BE2C (cell line): ENCODE measurements around the gene ADCY2.

Experiments used
- DNase-seq: peaks from one replicate; pipeline ENCODE4 v3.0.0-alpha.2; 2020
- H3K27me3 ChIP-seq: fragments of 250-450 bp; sonication (Bioruptor Pico); 2 replicates; pipeline ENCODE4 v1.5.1; 2020; ENCODE audit warnings: mild to moderate bottlenecking
- H3K36me3 ChIP-seq: fragments of 250-450 bp; sonication (Bioruptor Pico); 2 replicates; pipeline ENCODE4 v1.5.1; 2020; ENCODE audit warnings: mild to moderate bottlenecking
- H3K4me1 ChIP-seq: fragments of 250-450 bp; sonication (Bioruptor Pico); 2 replicates; pipeline ENCODE4 v1.5.1; 2020
- H3K4me3 ChIP-seq: 2 replicates; pipeline ENCODE4 v1.5.1; 2011; ENCODE audit warnings: low read depth, low read length
- H3K9me3 ChIP-seq: fragments of 250-450 bp; sonication (Bioruptor Pico); 2 replicates; pipeline ENCODE4 v1.5.1; 2020
- TF ChIP-seq, protein P1 (sequence below): IDR thresholded peaks from 2 replicates; pipeline ENCODE4 v1.5.1; 2012; ENCODE audit warnings: mild to moderate bottlenecking, low read depth, low read length

Gene ADCY2

GRCh38 chr5:7813576-7813975 is 417.6 kb downstream of the ADCY2 start:
- no peak for DNase-seq
- H3K9me3 ChIP-seq = no peaks in the 10 kb centered on the region
- H3K4me3 ChIP-seq = no peak overlapping the region
- no peaks in the 10 kb centered on the region for H3K4me1 ChIP-seq
- no peaks in the 10 kb centered on the region for H3K36me3 ChIP-seq
- H3K27me3 ChIP-seq = no peaks in the 10 kb centered on the region
- TF ChIP-seq, protein P1, sequence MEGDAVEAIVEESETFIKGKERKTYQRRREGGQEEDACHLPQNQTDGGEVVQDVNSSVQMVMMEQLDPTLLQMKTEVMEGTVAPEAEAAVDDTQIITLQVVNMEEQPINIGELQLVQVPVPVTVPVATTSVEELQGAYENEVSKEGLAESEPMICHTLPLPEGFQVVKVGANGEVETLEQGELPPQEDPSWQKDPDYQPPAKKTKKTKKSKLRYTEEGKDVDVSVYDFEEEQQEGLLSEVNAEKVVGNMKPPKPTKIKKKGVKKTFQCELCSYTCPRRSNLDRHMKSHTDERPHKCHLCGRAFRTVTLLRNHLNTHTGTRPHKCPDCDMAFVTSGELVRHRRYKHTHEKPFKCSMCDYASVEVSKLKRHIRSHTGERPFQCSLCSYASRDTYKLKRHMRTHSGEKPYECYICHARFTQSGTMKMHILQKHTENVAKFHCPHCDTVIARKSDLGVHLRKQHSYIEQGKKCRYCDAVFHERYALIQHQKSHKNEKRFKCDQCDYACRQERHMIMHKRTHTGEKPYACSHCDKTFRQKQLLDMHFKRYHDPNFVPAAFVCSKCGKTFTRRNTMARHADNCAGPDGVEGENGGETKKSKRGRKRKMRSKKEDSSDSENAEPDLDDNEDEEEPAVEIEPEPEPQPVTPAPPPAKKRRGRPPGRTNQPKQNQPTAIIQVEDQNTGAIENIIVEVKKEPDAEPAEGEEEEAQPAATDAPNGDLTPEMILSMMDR = no peak

GRCh38 chr5:7814816-7815215 is 418.9 kb downstream of the ADCY2 start:
- TF ChIP-seq, protein P1 = no peak
- no peaks in the 10 kb centered on the region for H3K36me3 ChIP-seq
- H3K9me3 ChIP-seq = no peaks in the 10 kb centered on the region
- DNase-seq = no peak
- no peaks in the 10 kb centered on the region for H3K27me3 ChIP-seq
- H3K4me3 ChIP-seq = no peak overlapping the region
- no peaks in the 10 kb centered on the region for H3K4me1 ChIP-seq

- H3K36me3 ChIP-seq = no peaks in the 10 kb centered on the region
- DNase-seq = peak; percentile 77
- TF ChIP-seq, protein P1 = peak; percentile 81
- H3K9me3 ChIP-seq = no peaks in the 10 kb centered on the region
- no peak overlapping the region for H3K4me3 ChIP-seq
- no peaks in the 10 kb centered on the region for H3K4me1 ChIP-seq
- H3K27me3 ChIP-seq = no peaks in the 10 kb centered on the region
Observed at GRCh38 chr5:7815892-7816534, 420.1 kb downstream of the ADCY2 start.

DNA sequence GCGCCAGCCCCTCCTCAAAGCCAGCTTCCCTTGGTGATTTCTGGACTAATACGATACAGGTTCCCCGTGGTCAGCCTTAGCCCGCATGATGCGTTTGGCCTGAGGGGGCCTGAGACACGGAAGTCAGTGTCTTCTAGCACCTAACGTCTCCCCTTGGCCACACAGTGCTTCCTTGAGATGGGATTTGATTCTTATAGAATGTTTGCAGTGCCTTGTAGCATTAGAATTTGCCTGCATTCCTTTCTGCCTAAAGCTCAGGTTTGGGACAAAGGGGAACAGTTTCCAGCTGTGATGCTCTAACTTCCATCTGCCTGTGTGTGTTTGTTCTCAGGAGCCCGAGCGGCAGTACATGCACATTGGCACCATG is 420.6 kb downstream of the ADCY2 start:
- no peak overlapping the region for H3K4me3 ChIP-seq

GRCh38 chr5:7822449-7822848 is 426.5 kb downstream of the ADCY2 start:
- Histone ChIP-seq H3K4me3 (no peak overlapping the region), H3K27me3 (0 out of 2 replicates have a peak, but pooled peaks cover 9% of the 10 kb centered on the region), H3K9me3 (no peaks in the 10 kb centered on the region), H3K36me3 (no peaks in the 10 kb centered on the region), H3K4me1 (no peaks in the 10 kb centered on the region)
- TF ChIP-seq, protein P1 = no peak
- DNase-seq = no peak

More for the DNA sequence above, 420.6 kb downstream of the ADCY2 start:
- H3K27me3 ChIP-seq = 0 out of 2 replicates have a peak, but pooled peaks cover 1% of the 10 kb centered on the region
- no peak for DNase-seq
- H3K4me1 ChIP-seq = no peaks in the 10 kb centered on the region
- TF ChIP-seq, protein P1 = no peak
- no peaks in the 10 kb centered on the region for H3K36me3 ChIP-seq
- no peaks in the 10 kb centered on the region for H3K9me3 ChIP-seq

DNA sequence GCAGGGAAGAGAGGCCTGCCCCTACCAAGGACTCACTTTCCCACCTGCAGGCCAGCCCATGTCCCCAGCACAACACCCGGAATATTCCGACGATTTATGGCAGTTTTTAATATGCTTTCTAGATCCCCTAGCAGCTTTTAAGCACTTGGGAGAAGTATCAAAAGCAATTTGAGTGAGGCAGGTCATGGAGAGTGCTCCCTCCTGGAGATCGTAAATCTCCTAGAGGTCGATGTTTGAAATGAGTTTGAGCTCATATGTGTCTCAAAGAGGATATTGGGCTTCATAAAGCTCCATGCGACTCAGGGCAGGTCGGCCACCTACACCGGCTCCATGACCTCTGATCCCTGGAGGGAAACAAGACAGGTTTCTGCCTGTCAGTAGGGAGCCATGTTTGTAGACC is 427.7 kb downstream of the ADCY2 start:
- Histone ChIP-seq H3K4me3 (no peak overlapping the region), H3K36me3 (no peaks in the 10 kb centered on the region), H3K9me3 (no peaks in the 10 kb centered on the region), H3K4me1 (no peaks in the 10 kb centered on the region), H3K27me3 (peaks cover 9% of the 10 kb centered on the region; the same call in 1 of the 2 replicates)
- TF ChIP-seq, protein P1 = no peak
- no peak for DNase-seq
